ENCODE data around the gene OTOA.

OTOA gene

DNA sequence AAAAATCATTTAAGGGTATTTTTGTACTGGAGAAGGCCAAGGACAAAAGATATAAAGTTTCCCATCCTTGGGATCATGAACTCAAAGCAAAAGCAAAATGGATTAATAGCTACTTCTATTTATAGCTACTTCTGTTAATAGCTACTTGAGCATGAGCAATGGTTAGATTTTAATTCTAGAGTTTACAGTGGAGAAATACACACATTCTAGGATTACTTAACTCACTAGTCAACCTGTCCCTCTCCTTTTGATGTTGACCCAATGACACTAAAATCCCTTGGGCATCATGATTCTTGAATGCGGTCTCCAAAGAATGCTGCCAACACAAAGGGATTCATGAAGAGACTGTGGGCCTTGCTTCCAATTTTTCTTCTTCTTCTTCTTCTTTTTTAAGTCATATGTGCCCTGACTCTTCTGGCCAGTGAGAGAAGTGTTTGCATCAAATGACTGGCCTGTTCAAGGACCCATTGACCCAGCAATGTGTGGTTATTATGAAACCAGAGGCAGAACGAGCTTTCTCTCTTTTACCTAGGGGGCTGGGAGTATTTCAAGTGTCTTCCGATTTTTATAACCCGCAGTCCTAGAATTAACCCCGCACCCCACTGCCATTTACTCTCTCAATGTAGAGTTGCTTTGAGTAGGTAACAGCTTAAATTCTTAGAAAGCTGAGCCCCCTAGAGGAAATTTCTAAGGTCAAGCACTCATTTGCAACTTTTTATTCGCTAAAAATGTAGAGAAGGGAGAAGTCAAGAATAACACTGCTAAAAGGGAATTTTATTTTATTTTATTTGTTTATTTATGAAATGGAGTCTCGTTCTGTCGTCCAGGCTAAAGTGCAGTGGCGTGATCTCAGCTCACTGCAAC, 34.6 kb downstream of the OTOA start:
- TF ChIP-seq CTCF (IDR thresholded peaks at IDR 0.05; ENCODE audit: low read depth, low read length, missing control alignments): no peak
- H3K4me3 ChIP-seq (ENCODE audit: low read depth, low read length): no peak overlapping the region
- DNase-seq (ENCODE audit: low read depth): no peak

DNA sequence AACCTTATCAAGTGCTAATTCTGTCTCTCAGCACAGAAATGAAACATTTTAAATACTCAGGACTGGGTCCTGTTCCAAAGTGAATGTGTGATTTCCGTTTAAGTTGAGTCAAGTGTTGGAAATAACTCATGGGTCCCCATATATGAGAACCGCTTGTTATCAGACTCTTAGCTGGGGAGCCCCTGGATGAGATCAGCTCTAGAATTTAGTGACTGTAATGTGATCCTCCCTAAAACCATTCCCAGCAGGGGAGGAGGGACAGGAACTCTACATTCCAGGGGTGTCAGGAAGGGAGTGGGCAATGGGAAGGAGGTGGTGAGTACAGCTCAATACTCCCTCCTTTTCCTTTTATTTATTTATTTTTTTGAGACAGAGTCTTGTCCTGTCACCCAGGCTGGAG, 37.5 kb downstream of the OTOA start:
- H3K4me3 ChIP-seq (ENCODE audit: low read depth, low read length): no peak overlapping the region
- DNase-seq (ENCODE audit: low read depth): no peak
- TF ChIP-seq CTCF (IDR thresholded peaks at IDR 0.05; ENCODE audit: low read depth, low read length, missing control alignments): no peak

- H3K4me3 ChIP-seq (ENCODE audit: low read depth, low read length): no peak overlapping the region
- no peak for TF ChIP-seq CTCF (IDR thresholded peaks at IDR 0.05; ENCODE audit: low read depth, low read length, missing control alignments)
- no peak for DNase-seq (ENCODE audit: low read depth)
These were observed 38.5 kb downstream of the OTOA start for GRCh38 chr16:21702276-21702675.

DNA sequence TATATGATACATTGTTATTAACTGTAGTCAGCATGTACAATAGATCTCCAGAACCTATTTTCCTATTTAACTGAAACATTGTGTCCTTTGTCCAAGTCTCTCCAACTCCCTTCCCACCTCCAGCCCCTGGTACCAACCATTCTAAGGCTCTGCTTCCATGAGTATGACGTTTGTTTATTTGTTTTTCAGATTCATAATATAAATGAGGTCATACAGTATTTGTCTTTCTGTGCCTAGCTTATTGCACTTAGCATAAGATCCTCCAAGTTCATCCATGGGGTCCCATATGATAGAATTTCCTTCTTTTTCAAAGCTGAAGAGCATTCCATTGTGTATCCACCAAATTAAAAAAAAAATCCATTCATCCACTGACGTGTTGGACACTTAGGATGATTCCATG, 39.4 kb downstream of the OTOA start:
- no peak for TF ChIP-seq CTCF (IDR thresholded peaks at IDR 0.05; ENCODE audit: low read depth, low read length, missing control alignments)
- no peak for DNase-seq (ENCODE audit: low read depth)

DNA sequence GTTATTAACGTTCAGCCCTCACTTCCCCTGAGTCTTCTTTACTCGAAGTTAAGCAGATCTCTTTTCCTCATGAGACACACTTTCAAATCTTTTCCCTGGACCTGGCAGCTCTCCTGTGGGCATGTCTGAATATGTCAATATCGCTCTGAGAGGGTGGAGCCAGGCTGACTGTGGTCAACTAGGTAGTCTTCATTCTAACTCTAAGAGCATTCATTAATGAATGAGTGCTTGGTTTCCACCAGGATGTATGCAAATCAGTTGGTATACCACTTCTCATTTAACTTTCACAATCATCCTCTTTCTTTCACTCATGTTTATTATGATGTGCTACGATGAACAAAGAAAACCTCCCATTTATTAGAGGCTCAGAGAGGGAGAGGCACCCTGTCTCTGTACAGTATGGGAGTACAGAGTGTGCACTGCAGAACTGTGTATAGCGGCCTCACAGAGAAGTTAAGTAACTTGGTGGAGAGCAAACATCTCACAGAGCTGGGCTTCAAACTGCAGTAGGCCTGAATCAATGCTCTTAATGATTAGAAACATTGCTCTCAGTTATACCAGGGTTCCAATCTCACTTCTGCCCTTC, 39.9 kb downstream of the OTOA start:
- no peak for TF ChIP-seq CTCF (IDR thresholded peaks at IDR 0.05; ENCODE audit: low read depth, low read length, missing control alignments)
- H3K4me3 ChIP-seq (ENCODE audit: low read depth, low read length): no peak overlapping the region
- no peak for DNase-seq (ENCODE audit: low read depth)

More for the DNA sequence above, 39.4 kb downstream of the OTOA start:
- no peak overlapping the region for H3K4me3 ChIP-seq (ENCODE audit: low read depth, low read length)

DNA sequence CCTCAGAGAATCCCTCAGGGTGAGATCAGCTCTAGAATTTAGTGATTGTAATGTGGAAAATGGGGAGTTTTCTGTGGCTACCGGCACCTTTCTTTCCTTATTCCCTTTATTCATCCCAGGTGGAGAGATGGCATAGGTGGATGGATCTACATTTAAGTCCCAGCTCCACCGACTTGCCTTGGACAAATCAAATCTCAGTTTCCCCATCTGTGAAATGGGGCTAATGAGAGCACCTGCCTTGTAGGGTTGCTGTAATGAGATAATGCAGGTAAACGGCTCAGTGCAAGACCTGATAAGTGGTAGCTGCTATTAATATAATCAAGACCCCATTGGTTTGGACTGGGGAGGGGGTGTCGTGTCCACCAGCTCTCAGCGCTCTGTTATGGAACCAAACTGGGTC, 40.5 kb downstream of the OTOA start:
- TF ChIP-seq CTCF (IDR thresholded peaks at IDR 0.05; ENCODE audit: low read depth, low read length, missing control alignments): no peak
- no peak overlapping the region for H3K4me3 ChIP-seq (ENCODE audit: low read depth, low read length)

More for the DNA sequence above, 40.5 kb downstream of the OTOA start:
- DNase-seq (ENCODE audit: low read depth): no peak

Data from GM12864 (cell line).